NCI-H2196 (cell line): ENCODE data around the gene SUSD4.

Experiments
- DNase-seq: peaks from one replicate; lab custom pipeline; 2025; ENCODE audit not compliant: unreplicated experiment; lab: John Stamatoyannopoulos, UW

The SUSD4 gene

GRCh38 chr1:223363057-223363855 lies 720 bp downstream of the SUSD4 start:
- no peak for DNase-seq

- DNase-seq: no peak
Measured at GRCh38 chr1:223358826-223359225, 5.2 kb downstream of the SUSD4 start.

- DNase-seq: no peak
Measured at GRCh38 chr1:223355699-223356098, 8.3 kb downstream of the SUSD4 start.

GRCh38 chr1:223353939-223354338 lies 10.0 kb downstream of the SUSD4 start:
- no peak for DNase-seq

- no peak for DNase-seq
Measured at GRCh38 chr1:223352944-223353343, 11.0 kb downstream of the SUSD4 start.

- DNase-seq: no peak
Measured at GRCh38 chr1:223350361-223350908, 13.5 kb downstream of the SUSD4 start.

- DNase-seq: no peak
Measured at GRCh38 chr1:223349241-223349640, 14.7 kb downstream of the SUSD4 start.

- DNase-seq: no peak
Measured at GRCh38 chr1:223348439-223348838, 15.5 kb downstream of the SUSD4 start.

GRCh38 chr1:223347583-223347982 lies 16.4 kb downstream of the SUSD4 start:
- DNase-seq: no peak

GRCh38 chr1:223346311-223346710 lies 17.7 kb downstream of the SUSD4 start:
- no peak for DNase-seq

GRCh38 chr1:223345720-223346119 lies 18.3 kb downstream of the SUSD4 start:
- no peak for DNase-seq

GRCh38 chr1:223344491-223344890 lies 19.5 kb downstream of the SUSD4 start:
- DNase-seq: no peak

- DNase-seq: no peak
Measured at GRCh38 chr1:223343692-223344091, 20.3 kb downstream of the SUSD4 start.

GRCh38 chr1:223341121-223341520 lies 22.9 kb downstream of the SUSD4 start:
- DNase-seq: no peak

GRCh38 chr1:223340637-223341036 lies 23.3 kb downstream of the SUSD4 start:
- no peak for DNase-seq

- no peak for DNase-seq
Measured at GRCh38 chr1:223339861-223340260, 24.1 kb downstream of the SUSD4 start.

GRCh38 chr1:223338811-223339746 lies 24.9 kb downstream of the SUSD4 start:
- no peak for DNase-seq

- DNase-seq: no peak
Measured at GRCh38 chr1:223337174-223337869, 26.7 kb downstream of the SUSD4 start.

- no peak for DNase-seq
Measured at GRCh38 chr1:223334156-223334555, 29.8 kb downstream of the SUSD4 start.

GRCh38 chr1:223332997-223333396 lies 31.0 kb downstream of the SUSD4 start:
- DNase-seq: no peak

GRCh38 chr1:223331929-223332328 lies 32.0 kb downstream of the SUSD4 start:
- no peak for DNase-seq
